A549 treated with CpdA at 1 μM for 4 hours (cell line): ENCODE data around the gene QRFP. TPM values are rescaled to one million over a fixed set of nuclear protein-coding genes. Genes with fewer than 3 reads are reported as not detected.

Source experiments
- total RNA-seq: library from RNA; stranded (reverse); fragments of 200-300 nt; extraction: Qiagen RNA extraction; gene quantifications from 5 replicates; pipeline ENCODE4 v1.2.3, GENCODE V29; 2022; ENCODE audit warnings: low read depth

The QRFP gene, protein sequence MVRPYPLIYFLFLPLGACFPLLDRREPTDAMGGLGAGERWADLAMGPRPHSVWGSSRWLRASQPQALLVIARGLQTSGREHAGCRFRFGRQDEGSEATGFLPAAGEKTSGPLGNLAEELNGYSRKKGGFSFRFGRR
- not detected in 5 replicates for total RNA-seq

DNA sequence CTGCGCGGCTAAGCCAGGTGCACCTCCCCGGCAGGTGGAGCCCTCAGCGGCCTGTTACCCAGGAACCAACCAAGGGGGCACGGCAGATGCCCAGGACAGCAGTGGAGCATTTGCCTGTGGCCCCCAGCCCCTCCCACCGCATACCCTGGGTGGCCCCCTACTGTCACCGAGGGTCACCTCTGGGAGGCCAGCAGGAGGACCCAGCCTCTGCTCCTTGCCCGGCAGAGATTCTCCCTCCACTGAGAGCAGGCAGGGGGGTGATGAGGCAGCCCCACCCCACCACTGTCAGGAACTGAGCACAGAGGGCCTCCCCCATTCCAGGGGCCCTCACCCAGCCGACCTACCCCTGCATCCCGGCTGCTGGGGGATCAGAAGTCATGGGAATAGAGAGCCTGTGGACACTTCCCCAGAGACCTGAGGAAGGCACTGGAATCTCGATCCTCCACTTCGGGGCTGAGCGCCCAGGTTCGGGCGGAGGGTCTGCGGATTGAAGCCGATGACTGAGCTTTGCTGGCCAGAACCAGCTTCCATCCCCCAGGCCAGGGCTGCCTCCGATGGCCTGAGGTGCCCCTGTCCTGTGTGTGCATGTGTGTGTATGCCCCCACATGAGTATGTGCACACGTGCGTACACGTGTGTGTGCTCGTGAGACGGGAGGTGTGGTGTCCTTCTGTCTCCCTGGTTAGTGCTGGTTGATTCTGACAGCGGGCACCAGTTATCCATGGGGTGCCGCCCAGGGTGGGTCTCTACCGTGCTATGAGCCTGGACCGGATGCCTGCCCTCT is at the start of gene QRFP:
TSS of gene QRFP (minus strand) at position 580 of the 782 bp plus-strand sequence. CDS start 2,974 bp downstream, outside the sequence.

DNA sequence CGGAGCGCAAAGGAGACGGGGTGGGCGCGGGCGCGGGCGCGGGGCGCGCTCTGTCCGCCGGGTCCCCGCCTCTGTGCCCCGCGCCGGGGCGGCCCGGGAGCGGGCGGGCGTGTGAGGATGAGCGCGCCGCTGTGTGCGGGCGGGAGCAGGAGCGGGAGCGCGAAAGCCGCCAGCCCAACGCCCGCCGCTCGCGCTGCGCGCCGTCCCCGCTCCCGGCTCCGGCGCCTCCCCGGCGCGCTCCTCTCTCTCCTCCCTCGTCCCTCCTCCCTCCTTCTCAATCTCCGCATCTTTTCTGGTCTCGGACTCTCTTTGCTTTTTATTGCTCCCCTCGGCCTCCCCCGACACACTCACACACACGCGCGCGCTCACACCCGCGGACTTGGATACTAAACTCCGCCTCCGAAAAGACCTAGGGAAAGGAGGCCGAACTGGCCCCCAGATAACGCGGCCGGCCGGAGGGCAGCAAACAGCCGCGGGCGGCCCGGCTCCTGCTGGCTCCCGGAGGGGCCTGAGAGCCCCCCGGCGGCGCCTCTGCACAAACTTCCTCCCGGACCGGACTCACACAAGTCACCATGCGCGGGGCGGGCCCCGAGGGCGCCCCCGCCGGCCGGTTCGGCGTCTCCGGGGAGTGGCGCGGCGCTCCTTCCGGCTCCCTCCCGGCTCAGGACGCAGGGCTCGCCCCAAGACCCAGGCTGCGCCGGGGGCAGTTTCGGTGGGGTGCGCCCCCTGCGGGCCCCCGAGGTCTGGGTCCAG is 42.2 kb upstream of the QRFP start, which contains the start of gene FIBCD1:
TSS of gene FIBCD1 (minus strand) at position 596 of the 753 bp plus-strand sequence. CDS start 640 bp downstream, outside the sequence.

Other genes with a start within 250 kb of the QRFP start
- gene PRDM12, start 232.2 kb downstream of the QRFP start, total RNA-seq: 0.27 to 0.36 TPM (median 0.29 TPM) in 5 replicates
- gene EXOSC2, start 203.0 kb downstream of the QRFP start, total RNA-seq: 56.8 to 92.6 TPM (median 57.1 TPM) in 5 replicates
- gene ABL1, start 61.6 kb downstream of the QRFP start, total RNA-seq: 40.4 to 54.3 TPM (median 49.3 TPM) in 5 replicates
- 9.2 to 14.4 TPM (median 12.4 TPM) in 5 replicates for gene FIBCD1, start 42.4 kb upstream of the QRFP start, total RNA-seq
- 1.5 to 2.6 TPM (median 2.2 TPM) in 5 replicates for gene LAMC3, start 112.4 kb upstream of the QRFP start, total RNA-seq
- gene AIF1L, start 199.7 kb upstream of the QRFP start, total RNA-seq: 1.2 to 1.4 TPM (median 1.3 TPM) in 5 replicates
- 23.9 to 29.2 TPM (median 24.3 TPM) in 5 replicates for gene NUP214, start 228.8 kb upstream of the QRFP start, total RNA-seq